ENCODE data around the gene FAM219B. TPM values are rescaled to one million over a fixed set of nuclear protein-coding genes. Genes with fewer than 3 reads are reported as not detected.

FAM219B gene
- total RNA-seq, 1 experiment from 2014 or later, result 64.3 TPM

GRCh38 chr15:74878273-74878672, 28.4 kb downstream of the FAM219B start:
- POLR2A ChIA-PET, result interaction anchor here (0.6 kb wide), 1 partner anchor 8 kb away, joined by 3 read pairs; no protein-coding TSS in a partner anchor
- peaks cover 5 to 6% of the 10 kb centered on the region in 2 experiments; a peak in 2 of 4 replicates for H3K9me3 ChIP-seq (ENCODE audit: control insufficient read depth in 1 of 2, insufficient read depth in 1 of 2, low read depth in 1 of 2, low read length in 2 of 2)
- H3K4me1 ChIP-seq (ENCODE audit: control insufficient read depth in 1 of 2, insufficient read depth in 2 of 2, low read length in 2 of 2), result peaks cover 0 to 7% of the 10 kb centered on the region in 2 experiments; a peak in 1 of 4 replicates
- TF ChIP-seq ZNF274 (IDR thresholded peaks at IDR 0.05; ENCODE audit: low read depth, low read length), result no peak
- TF ChIP-seq TCF7L2 (IDR thresholded peaks at IDR 0.05; ENCODE audit: borderline replicate concordance, extremely low read depth, insufficient read depth, insufficient read length), result no peak
- no peak for TF ChIP-seq SP1 (IDR thresholded peaks at IDR 0.05; ENCODE audit: low read depth)
- TF ChIP-seq EZH2phosphoT487 (IDR thresholded peaks at IDR 0.05; ENCODE audit: borderline replicate concordance), result no peak
- no peak for TF ChIP-seq CBX3 (IDR thresholded peaks at IDR 0.05; ENCODE audit: low read depth)
- no peak for TF ChIP-seq POLR2AphosphoS5 (IDR thresholded peaks at IDR 0.05; ENCODE audit: low read depth, low read length)
- TF ChIP-seq YY1 (IDR thresholded peaks at IDR 0.05; ENCODE audit: extremely low read depth, insufficient replicate concordance, low read depth, low read length), result no peak
- no peak for TF ChIP-seq FOSL1 (IDR thresholded peaks at IDR 0.05; ENCODE audit: low read depth)
- TF ChIP-seq ZBTB33 (IDR thresholded peaks at IDR 0.05; ENCODE audit: extremely low read depth, insufficient replicate concordance, low read length), result no peak
- no peak for TF ChIP-seq JUND (IDR thresholded peaks at IDR 0.05)
- TF ChIP-seq ATF3 (IDR thresholded peaks at IDR 0.05), result no peak
- TF ChIP-seq SRF (IDR thresholded peaks at IDR 0.05; ENCODE audit: low read depth), result no peak
- BruUV-seq (replicated peaks), result no TSS peak
- CTCF ChIA-PET, result interaction anchor here (0.5 kb wide), 1 partner anchor 22 kb away, joined by 5 read pairs; no protein-coding TSS in a partner anchor
- RAD21 ChIA-PET (ENCODE audit: low non-redundant PET in 1 of 2, low total read pairs in 2 of 2, uncharacterized antibody in 2 of 2, unreplicated experiment in 2 of 2), result no interaction called here
- H2AFZ ChIP-seq (ENCODE audit: low read depth, low read length, poor library complexity, severe bottlenecking), result no peak overlapping the region
- no peak overlapping the region for H3K4me3 ChIP-seq (replicated peaks in 1 of 2; ENCODE audit: low read depth in 1 of 2, low read length in 2 of 2)
- intact Hi-C loops (cut with micrococcal nuclease), result no loop called here
- no peak overlapping the region for H3K9ac ChIP-seq (ENCODE audit: low read length)
- ATAC-seq, result no peak
- no peak for DNase-seq (ENCODE audit: low read depth, low spot score)
- no peaks in the 10 kb centered on the region for H3K79me2 ChIP-seq (ENCODE audit: insufficient read depth, low read length)
- H3K9me2 ChIP-seq (ENCODE audit: insufficient read depth), result no peaks in the 10 kb centered on the region
- no peaks in the 10 kb centered on the region for H3K36me3 ChIP-seq (ENCODE audit: control insufficient read depth in 1 of 2, insufficient read depth in 2 of 2, low read length in 2 of 2)
- no peak overlapping the region for H3K27ac ChIP-seq (ENCODE audit: low read depth, low read length)
- H3K27me3 ChIP-seq (ENCODE audit: insufficient read depth, low read length), result no peaks in the 10 kb centered on the region
- no peaks in the 10 kb centered on the region for H4K20me1 ChIP-seq (ENCODE audit: insufficient read depth)
- no peak overlapping the region for H3K4me2 ChIP-seq (ENCODE audit: low read length)

All from HCT116 (cell line).